GM23248 (cell line): ENCODE data around the gene GIN1. TPM values are rescaled to one million over a fixed set of nuclear protein-coding genes. Genes with fewer than 3 reads are reported as not detected.

Source experiments
- DNase-seq: peaks from one replicate; pipeline ENCODE4 v3.0.0-alpha.2; 2015
- H2AFZ ChIP-seq: fragments of 200-600 bp; sonication (generic); 2 replicates; pipeline ENCODE4 v1.6.1; 2016; ENCODE audit warnings: antibody characterized with exemption
- H3F3A ChIP-seq: fragments of 200-600 bp; sonication (generic); 2 replicates; pipeline ENCODE4 v1.6.1; 2016; ENCODE audit warnings: mild to moderate bottlenecking, antibody characterized with exemption, mixed run types; ENCODE audit not compliant: insufficient read depth
- H3K27ac ChIP-seq: fragments of 200-600 bp; sonication (generic); 2 replicates; pipeline ENCODE4 v1.5.1; 2016; ENCODE audit warnings: mild to moderate bottlenecking
- H3K27me3 ChIP-seq: fragments of 200-600 bp; sonication (generic); replicated peaks from 2 replicates; pipeline ENCODE4 v1.6.1; 2016; ENCODE audit warnings: mild to moderate bottlenecking; ENCODE audit not compliant: insufficient read depth
- H3K36me3 ChIP-seq: fragments of 200-600 bp; sonication (generic); 2 replicates; pipeline ENCODE4 v1.6.1; 2016; ENCODE audit warnings: low read depth, mild to moderate bottlenecking
- H3K4me1 ChIP-seq: fragments of 200-600 bp; sonication (generic); 2 replicates; pipeline ENCODE4 v1.6.1; 2016; ENCODE audit warnings: mild to moderate bottlenecking; ENCODE audit not compliant: insufficient read depth
- H3K4me2 ChIP-seq: fragments of 200-600 bp; sonication (generic); one replicate; pipeline ENCODE4 v1.6.1; 2016; ENCODE audit warnings: mild to moderate bottlenecking; ENCODE audit not compliant: unreplicated experiment
- H3K4me3 ChIP-seq: fragments of 200-600 bp; sonication (generic); 2 replicates; pipeline ENCODE4 v1.5.1; 2016; ENCODE audit warnings: mild to moderate bottlenecking
- H3K79me2 ChIP-seq: fragments of 200-600 bp; sonication (generic); 2 replicates; pipeline ENCODE4 v1.6.1; 2016; ENCODE audit warnings: mild to moderate bottlenecking; ENCODE audit not compliant: insufficient read depth
- H3K9ac ChIP-seq: fragments of 200-600 bp; sonication (generic); 2 replicates; pipeline ENCODE4 v1.6.1; 2016; ENCODE audit warnings: mild to moderate bottlenecking
- H3K9me2 ChIP-seq: fragments of 200-600 bp; sonication (generic); 2 replicates; pipeline ENCODE4 v1.6.1; 2016; ENCODE audit warnings: mixed run types, mild to moderate bottlenecking, moderate library complexity; ENCODE audit not compliant: insufficient read depth
- H3K9me3 ChIP-seq: fragments of 200-600 bp; sonication (generic); one replicate; pipeline ENCODE4 v1.6.1; 2017; ENCODE audit warnings: low read depth
- H4K20me1 ChIP-seq: fragments of 200-600 bp; sonication (generic); 2 replicates; pipeline ENCODE4 v1.6.0; 2016; ENCODE audit not compliant: insufficient read depth
- EZH2 ChIP-seq: fragments of 200-600 bp; sonication (generic); IDR thresholded peaks from 2 replicates; pipeline ENCODE4 v1.6.1; 2018; ENCODE audit warnings: antibody characterized with exemption, mild to moderate bottlenecking; ENCODE audit not compliant: insufficient read depth, poor library complexity, severe bottlenecking
- EZH2phosphoT487 ChIP-seq: fragments of 200-600 bp; sonication (generic); IDR thresholded peaks from 2 replicates; pipeline ENCODE4 v1.6.1; 2018; ENCODE audit warnings: antibody characterized with exemption, moderate library complexity, mild to moderate bottlenecking, low read depth; ENCODE audit not compliant: insufficient read depth
- WGBS, 2 experiments: methylation state at CpG; one replicate each; pipeline ENCODE4 v1.1.6; 2015 to 2017; ENCODE audit warnings: low lambda C conversion rate in 2 of 2, low coverage in 1 of 2; ENCODE audit errors: missing lambda C conversion rate in 2 of 2; 5-methylcytosine and 5-hydroxymethylcytosine counted together
- in situ Hi-C: fragments of 300-500 bp; cut with MboI; formaldehyde crosslinking; loops from 2 replicates; pipeline ENCODE4 v1.15.0; 2020
- polyA plus RNA-seq: library from polyadenylated mRNA; unstranded; fragments of >200 nt; fragmentation: Nextera tagmentation; extraction: Ambion mirVana; gene quantifications from 2 replicates; pipeline ENCODE4 v1.2.1, GENCODE V29; 2016
- total RNA-seq: library from RNA; depleted of rRNA; stranded (reverse); fragments of >200 nt; shearing (Covaris generic); gene quantifications from 2 replicates; pipeline ENCODE4 v1.2.3, GENCODE V29; 2014

GIN1 gene
- total and polyA plus RNA-seq, 2 experiments from 2014 or later, result 2.1 to 5.8 TPM

- Histone ChIP-seq H3K27me3 (no peaks in the 10 kb centered on the region), H3K4me3 (no peak overlapping the region), H3K79me2 (peaks cover 28% of the 10 kb centered on the region; the same call in 1 of the 2 replicates), H3K27ac (no peak overlapping the region), H3K9me2 (no peaks in the 10 kb centered on the region), H3K4me2 (no peak overlapping the region), H3K36me3 (no peaks in the 10 kb centered on the region; the same call in 1 of the 2 replicates), H3K4me1 (no peaks in the 10 kb centered on the region), H4K20me1 (no peaks in the 10 kb centered on the region), H3K9me3 (no peaks in the 10 kb centered on the region), H3K9ac (no peak overlapping the region), H2AFZ (no peak overlapping the region), H3F3A (peaks cover 5% of the 10 kb centered on the region; the same call in 1 of the 2 replicates)
- DNase-seq, result no peak
- TF ChIP-seq EZH2phosphoT487 (no peak), EZH2 (no peak)
- WGBS, 2 experiments, result 79 to 82% methylated on average over 2 of the region's 2 CpGs
- in situ Hi-C loops, result no loop called here
Observed at GRCh38 chr5:103133231-103133630, 13.3 kb upstream of the GIN1 start.

GRCh38 chr5:103132684-103133083 lies 12.7 kb upstream of the GIN1 start:
- Histone ChIP-seq H4K20me1 (no peaks in the 10 kb centered on the region), H3K36me3 (no peaks in the 10 kb centered on the region; the same call in 1 of the 2 replicates), H3K27me3 (no peaks in the 10 kb centered on the region), H3K9ac (no peak overlapping the region), H3F3A (no peaks in the 10 kb centered on the region), H3K4me2 (no peak overlapping the region), H3K79me2 (peaks cover 32% of the 10 kb centered on the region), H2AFZ (no peak overlapping the region), H3K9me3 (no peaks in the 10 kb centered on the region), H3K4me1 (no peaks in the 10 kb centered on the region), H3K4me3 (no peak overlapping the region), H3K9me2 (no peaks in the 10 kb centered on the region), H3K27ac (no peak overlapping the region)
- WGBS, 2 experiments, result 97 to 100% methylated on average over 1 of the region's 1 CpG
- no peak for TF ChIP-seq EZH2
- no peak for TF ChIP-seq EZH2phosphoT487
- in situ Hi-C loops, result no loop called here
- DNase-seq, result no peak

- Histone ChIP-seq H3K9ac (no peak overlapping the region), H3K27me3 (no peaks in the 10 kb centered on the region), H3F3A (no peaks in the 10 kb centered on the region), H3K79me2 (peaks cover 77% of the 10 kb centered on the region), H3K36me3 (no peaks in the 10 kb centered on the region; the same call in 1 of the 2 replicates), H2AFZ (no peak overlapping the region), H3K4me3 (no peak overlapping the region), H4K20me1 (no peaks in the 10 kb centered on the region), H3K9me2 (no peaks in the 10 kb centered on the region), H3K27ac (no peak overlapping the region), H3K9me3 (no peaks in the 10 kb centered on the region), H3K4me1 (no peaks in the 10 kb centered on the region), H3K4me2 (no peak overlapping the region)
- TF ChIP-seq EZH2 (no peak), EZH2phosphoT487 (no peak)
- DNase-seq, result no peak
- in situ Hi-C loops, result no loop called here
Observed at GRCh38 chr5:103128202-103128601, 8.3 kb upstream of the GIN1 start.

GRCh38 chr5:103127292-103127817 lies 7.4 kb upstream of the GIN1 start:
- DNase-seq, result no peak
- Histone ChIP-seq H3K27ac (no peak overlapping the region), H3K4me1 (no peaks in the 10 kb centered on the region), H3F3A (no peaks in the 10 kb centered on the region), H3K79me2 (peaks cover 86% of the 10 kb centered on the region), H3K36me3 (no peaks in the 10 kb centered on the region; the same call in 1 of the 2 replicates), H3K27me3 (no peaks in the 10 kb centered on the region), H3K9me3 (no peaks in the 10 kb centered on the region), H4K20me1 (no peaks in the 10 kb centered on the region), H3K4me3 (no peak overlapping the region), H3K9me2 (no peaks in the 10 kb centered on the region), H3K9ac (no peak overlapping the region), H3K4me2 (no peak overlapping the region), H2AFZ (no peak overlapping the region)
- in situ Hi-C loops, result no loop called here
- WGBS, 2 experiments, result 89 to 93% methylated on average over 2 of the region's 2 CpGs
- no peak for TF ChIP-seq EZH2phosphoT487
- no peak for TF ChIP-seq EZH2

GRCh38 chr5:103126557-103126956 lies 6.6 kb upstream of the GIN1 start:
- H3K27me3 ChIP-seq, result no peaks in the 10 kb centered on the region
- no peaks in the 10 kb centered on the region for H4K20me1 ChIP-seq
- no peaks in the 10 kb centered on the region for H3F3A ChIP-seq
- no peaks in the 10 kb centered on the region; the same call in 1 of the 2 replicates for H3K36me3 ChIP-seq
- no peaks in the 10 kb centered on the region for H3K9me3 ChIP-seq
- no peak overlapping the region for H3K27ac ChIP-seq
- TF ChIP-seq EZH2phosphoT487 (no peak), EZH2 (no peak)
- H3K9ac ChIP-seq, result no peak overlapping the region
- H3K4me3 ChIP-seq, result no peak overlapping the region
- in situ Hi-C loops, result no loop called here
- no peak overlapping the region for H2AFZ ChIP-seq
- H3K9me2 ChIP-seq, result no peaks in the 10 kb centered on the region
- 0 out of 2 replicates have a peak, but pooled peaks cover 6% of the 10 kb centered on the region for H3K4me1 ChIP-seq
- no peak overlapping the region for H3K4me2 ChIP-seq
- H3K79me2 ChIP-seq, result peaks cover 94% of the 10 kb centered on the region
- no peak for DNase-seq
- WGBS, 2 experiments, result 96 to 98% methylated on average over 5 of the region's 5 CpGs
